HG02642 (cell line): ENCODE measurements around the gene FGF1.

Experiments used
- ATAC-seq: cut with Tn5 transposase; IDR thresholded peaks from one replicate; pipeline ENCODE4 v1.9.1; 2021; ENCODE audit warnings: mild to moderate bottlenecking; ENCODE audit not compliant: unreplicated experiment, poor library complexity

FGF1 gene

GRCh38 chr5:142697356-142698255 lies 11.7 kb upstream of the FGF1 start:
- no peak for ATAC-seq

GRCh38 chr5:142696379-142696778 lies 10.5 kb upstream of the FGF1 start:
- ATAC-seq, result no peak

GRCh38 chr5:142694092-142694856 lies 8.4 kb upstream of the FGF1 start:
- ATAC-seq, result no peak

DNA sequence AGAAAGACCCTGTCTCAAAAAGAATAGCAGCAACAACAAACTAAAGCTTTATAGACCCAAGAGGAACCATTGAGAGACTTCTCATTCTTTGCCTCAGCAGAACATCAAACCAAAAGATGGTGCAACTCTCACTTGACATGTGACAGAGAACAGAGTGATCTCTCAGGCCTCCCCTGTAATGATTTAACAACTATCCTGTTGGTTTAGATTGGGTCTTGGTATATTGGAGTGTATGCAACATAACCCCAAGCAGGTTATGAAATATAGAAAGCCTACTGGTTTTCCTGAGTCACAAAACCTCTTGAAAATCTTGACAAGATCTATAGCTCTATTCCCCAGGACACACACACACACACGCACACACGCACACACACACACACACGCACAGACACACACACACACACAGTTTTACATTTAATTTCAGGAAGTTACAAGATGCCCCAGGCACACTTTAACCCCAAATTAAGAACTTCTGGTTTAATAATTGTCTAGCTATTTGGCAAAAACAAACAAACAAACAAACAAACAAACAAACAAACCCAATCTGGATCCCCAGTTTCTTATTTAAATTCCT lies 6.5 kb upstream of the FGF1 start:
- no peak for ATAC-seq

- ATAC-seq, result no peak
Measured at GRCh38 chr5:142690667-142691066, 4.8 kb upstream of the FGF1 start.

DNA sequence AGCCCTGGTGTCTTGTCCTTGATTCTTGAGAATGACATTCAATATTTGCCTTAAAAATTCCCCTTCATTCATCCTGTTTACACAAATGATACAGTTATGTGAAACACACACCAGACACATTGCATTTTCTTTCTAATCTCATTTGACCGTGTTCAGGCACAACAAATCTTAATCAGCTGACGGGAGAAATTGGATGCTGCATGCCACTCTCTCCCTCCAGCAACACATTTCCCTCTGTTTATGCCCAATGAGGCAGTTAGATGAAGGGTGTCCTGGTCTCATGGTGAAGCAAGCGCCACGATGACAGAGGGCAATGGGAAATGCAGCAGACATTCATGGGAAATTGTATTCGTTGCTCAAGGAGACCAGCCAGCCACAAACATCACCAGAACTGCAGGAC lies 3.2 kb upstream of the FGF1 start:
- ATAC-seq, result no peak

DNA sequence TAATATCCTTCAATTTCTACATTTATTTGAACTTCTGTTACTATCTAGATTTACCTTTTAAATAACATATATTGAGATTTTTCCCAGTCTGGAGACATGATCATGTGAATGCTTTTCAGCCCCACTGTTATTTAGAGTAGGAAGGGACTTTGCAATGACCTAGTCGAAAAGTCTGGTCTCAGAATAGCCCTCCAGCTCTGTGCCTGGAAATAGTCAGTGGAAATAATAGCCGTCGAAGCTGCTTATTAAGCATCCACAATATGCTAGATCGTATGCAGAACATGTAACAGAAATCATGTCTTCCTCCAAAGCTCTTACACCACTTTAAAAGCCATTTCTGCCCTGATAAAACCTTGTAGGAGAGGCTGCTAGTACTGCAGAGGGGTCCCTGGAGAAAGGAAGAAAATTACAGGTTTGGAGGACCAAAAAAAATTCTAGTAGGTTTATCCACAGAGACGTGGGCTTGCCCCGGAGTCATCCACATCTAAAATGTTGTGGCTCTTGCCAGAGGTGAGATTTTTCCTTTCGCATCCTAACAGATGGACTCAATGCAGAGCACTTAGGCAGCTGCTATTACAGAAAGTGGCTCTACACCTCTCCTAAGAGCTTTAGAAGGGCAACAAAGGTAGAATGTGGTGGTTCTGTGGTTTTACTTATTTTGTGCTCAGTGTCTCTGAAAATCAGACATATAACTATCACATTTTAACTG lies 2.5 kb upstream of the FGF1 start:
- ATAC-seq, result no peak

DNA sequence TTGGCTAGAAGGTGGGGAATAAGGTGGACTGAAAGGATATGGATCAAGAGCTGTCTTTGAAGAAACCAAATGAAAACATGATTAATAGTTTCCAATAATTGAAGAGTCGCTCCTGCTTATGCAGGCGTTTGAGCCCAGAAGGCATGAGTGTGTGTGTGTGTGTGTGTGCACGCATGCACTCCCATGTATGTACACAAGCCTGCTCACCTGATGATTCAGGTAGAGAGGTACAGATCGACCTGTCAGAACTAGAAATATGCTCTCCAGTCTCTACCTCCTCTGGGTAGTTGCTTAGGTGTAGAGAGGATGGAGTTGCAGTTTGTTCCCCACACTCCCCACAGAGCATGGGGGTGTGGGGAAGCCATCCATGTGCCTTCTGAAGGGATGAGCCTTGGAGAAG lies 1.1 kb upstream of the FGF1 start:
- ATAC-seq, result no peak

DNA sequence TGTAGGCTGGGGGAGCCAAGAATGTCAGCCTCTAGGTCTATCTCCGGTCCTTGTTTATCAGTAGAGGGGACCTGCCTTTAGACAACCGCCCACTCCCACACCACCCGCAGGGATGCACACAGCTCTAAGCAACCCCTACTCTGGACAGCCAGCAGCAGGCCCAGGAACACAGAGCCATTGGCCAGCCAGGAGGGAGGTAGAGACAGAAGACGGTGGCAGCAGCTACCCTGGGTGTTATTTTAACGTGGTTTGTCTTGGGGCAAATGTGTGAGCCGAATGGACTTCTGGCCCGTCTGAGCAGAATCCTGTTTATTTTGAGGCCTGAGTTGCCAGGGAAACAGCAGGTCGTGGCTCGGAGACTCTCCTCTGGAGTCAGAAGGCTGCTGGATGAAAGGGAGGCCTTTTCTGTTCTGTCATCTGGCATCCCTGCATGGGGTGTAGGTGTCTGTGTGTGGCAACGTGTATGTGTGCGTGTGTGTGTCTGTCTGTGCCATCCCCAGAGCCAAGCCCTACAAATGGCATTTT lies 382 bp upstream of the FGF1 start:
- ATAC-seq, result no peak

GRCh38 chr5:142684508-142685041 lies 1.3 kb downstream of the FGF1 start:
- no peak for ATAC-seq

DNA sequence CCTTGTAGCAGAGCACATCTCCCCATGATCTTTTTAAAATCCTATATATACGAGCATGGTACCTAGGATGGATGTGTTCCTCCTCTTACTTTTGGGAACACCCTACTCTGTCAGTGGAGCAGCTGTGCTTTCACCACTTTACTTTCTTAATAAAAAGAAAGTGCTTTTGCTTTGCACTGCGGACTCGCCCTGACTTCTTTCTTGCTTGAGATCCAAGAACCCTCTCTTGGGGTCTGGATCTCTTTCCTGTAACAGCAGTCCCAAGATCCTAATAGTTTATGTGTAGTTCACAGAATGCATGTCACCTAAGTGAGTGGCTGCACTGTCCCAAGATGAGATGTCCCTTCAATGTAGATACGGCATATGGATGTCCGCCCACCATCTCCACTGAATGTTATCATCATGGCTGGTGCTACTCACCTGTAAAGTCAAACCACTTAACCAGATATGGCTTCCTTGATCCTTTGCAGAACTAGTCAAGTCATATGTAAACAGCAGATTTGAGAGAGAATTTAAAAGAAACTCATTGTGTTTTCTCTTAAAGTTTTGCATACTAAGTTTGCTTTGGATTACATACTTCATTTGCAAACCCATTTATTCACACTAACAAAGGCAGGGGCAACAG lies 1.9 kb downstream of the FGF1 start:
- no peak for ATAC-seq

DNA sequence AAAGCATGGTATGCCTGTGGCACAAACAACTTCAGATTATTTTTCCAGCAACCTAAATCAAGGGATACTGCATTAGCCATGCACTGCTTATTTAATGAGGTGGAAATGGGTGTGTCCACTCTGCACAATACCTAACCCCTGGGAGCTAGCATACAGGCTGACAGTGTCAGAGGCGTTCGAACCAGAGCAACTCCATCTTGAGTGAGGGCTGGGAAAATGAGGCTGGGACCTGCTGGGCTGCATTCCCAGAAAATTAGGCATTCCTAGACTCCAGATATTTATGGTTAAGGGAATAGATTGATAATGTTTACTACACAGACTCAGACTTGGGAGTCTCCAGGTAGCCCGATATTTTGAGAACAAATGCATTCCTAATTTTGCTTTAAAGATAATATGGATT lies 2.8 kb downstream of the FGF1 start:
- no peak for ATAC-seq

GRCh38 chr5:142680605-142681259 lies 5.2 kb downstream of the FGF1 start:
- ATAC-seq, result no peak

GRCh38 chr5:142679744-142680143 lies 6.1 kb downstream of the FGF1 start:
- ATAC-seq, result no peak

- ATAC-seq, result no peak
Measured at GRCh38 chr5:142678529-142678928, 7.4 kb downstream of the FGF1 start.

DNA sequence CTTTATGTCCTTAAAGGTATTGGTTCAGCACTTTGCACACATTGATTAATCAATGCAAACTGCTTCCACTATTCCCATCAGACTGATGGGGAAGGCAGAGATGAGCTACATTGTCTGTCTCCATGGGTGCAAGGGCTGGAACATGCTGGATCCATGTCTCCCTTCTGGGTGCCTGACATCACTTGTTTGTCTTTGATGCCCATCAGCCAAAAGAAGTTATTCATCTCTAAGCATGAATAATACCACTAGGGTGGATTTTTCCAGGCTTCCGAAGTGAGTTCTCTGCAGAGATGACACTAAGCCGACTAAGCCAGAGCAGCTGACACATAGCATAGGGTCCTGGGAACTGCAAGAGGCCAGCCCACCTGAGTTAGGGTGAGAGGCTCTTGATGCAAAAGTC lies 8.7 kb downstream of the FGF1 start:
- no peak for ATAC-seq

GRCh38 chr5:142676318-142676717 lies 9.6 kb downstream of the FGF1 start:
- no peak for ATAC-seq

- no peak for ATAC-seq
Measured at GRCh38 chr5:142674531-142675469, 11.1 kb downstream of the FGF1 start.
